A673 (cell line): ENCODE data around the gene GM2A. TPM values are rescaled to one million over a fixed set of nuclear protein-coding genes. Genes with fewer than 3 reads are reported as not detected.

Source experiments
- BruUV-seq: library from RNA; stranded (reverse); fragments of 400-500 nt; replicated peaks from 2 replicates; lab custom pipeline; 2021; lab: Mats Ljungman, UMichigan
- CTCF ChIA-PET: fragments of 300-600 bp; sonication (Branson Sonifier 250); formaldehyde crosslinking; loops from one replicate; lab custom pipeline; 2022; ENCODE audit warnings: antibody characterized with exemption; lab: Charles Lee
- POLR2A ChIA-PET: fragments of 300-600 bp; sonication (Branson Sonifier 250); formaldehyde crosslinking; loops from one replicate; lab custom pipeline; 2022; ENCODE audit warnings: antibody characterized with exemption; ENCODE audit not compliant: low non-redundant PET; lab: Charles Lee
- DNase-seq: peaks from one replicate; pipeline ENCODE4 v3.0.0-alpha.2; 2015; ENCODE audit warnings: low spot score
- H3K27ac ChIP-seq: fragments of 200-600 bp; sonication (generic); 2 replicates; pipeline ENCODE4 v1.5.1; 2016; ENCODE audit warnings: mixed run types, low read depth, mild to moderate bottlenecking, mixed read lengths, antibody characterized with exemption, low read length; ENCODE audit not compliant: poor library complexity, severe bottlenecking
- H3K27me3 ChIP-seq: fragments of 200-600 bp; sonication (generic); replicated peaks from 2 replicates; pipeline ENCODE4 v1.6.1; 2017; ENCODE audit warnings: mixed run types, low read depth, mild to moderate bottlenecking, mixed read lengths, antibody characterized with exemption, low read length; ENCODE audit not compliant: insufficient read depth, poor library complexity
- H3K36me3 ChIP-seq: fragments of 200-600 bp; sonication (generic); 2 replicates; pipeline ENCODE4 v1.6.1; 2016; ENCODE audit warnings: mixed run types, mild to moderate bottlenecking, mixed read lengths, antibody characterized with exemption, low read length; ENCODE audit not compliant: insufficient read depth, poor library complexity, severe bottlenecking
- H3K4me1 ChIP-seq: fragments of 200-600 bp; sonication (generic); 2 replicates; pipeline ENCODE4 v1.6.1; 2017; ENCODE audit warnings: mixed run types, mild to moderate bottlenecking, mixed read lengths, antibody characterized with exemption, low read length; ENCODE audit not compliant: insufficient read depth, poor library complexity, severe bottlenecking
- H3K4me3 ChIP-seq: fragments of 200-600 bp; sonication (generic); 2 replicates; pipeline ENCODE4 v1.5.1; 2016; ENCODE audit warnings: low read depth, mixed run types, mild to moderate bottlenecking, mixed read lengths, low read length; ENCODE audit not compliant: poor library complexity, severe bottlenecking
- H3K9me3 ChIP-seq: fragments of 200-600 bp; sonication (generic); 2 replicates; pipeline ENCODE4 v1.6.1; 2016; ENCODE audit warnings: mixed run types, low read depth, mild to moderate bottlenecking, mixed read lengths, antibody characterized with exemption, low read length; ENCODE audit not compliant: poor library complexity, severe bottlenecking
- CTCF ChIP-seq: fragments of 300-800, 200-600 bp; sonication (generic); conservative IDR thresholded peaks from 2 replicates; pipeline ENCODE4 v1.5.1; 2017; ENCODE audit warnings: low read depth, mild to moderate bottlenecking, antibody characterized with exemption, low read length, moderate library complexity, mixed read lengths
- EZH2 ChIP-seq: fragments of 200-600 bp; sonication (generic); IDR thresholded peaks from 2 replicates; pipeline ENCODE4 v1.6.1; 2017; ENCODE audit warnings: borderline replicate concordance, low read depth, mild to moderate bottlenecking, mixed read lengths, antibody characterized with exemption, low read length; ENCODE audit not compliant: poor library complexity, severe bottlenecking
- intact Hi-C: fragments of 100-400 bp; cut with micrococcal nuclease; formaldehyde crosslinking; loops from one replicate; pipeline ENCODE4 v1.10.0; 2022; ENCODE audit not compliant: unreplicated experiment
- total RNA-seq: library from RNA; stranded (reverse); gene quantifications from 2 replicates; pipeline ENCODE4 v1.2.3, GENCODE V29; 2021

The GM2A gene
- total RNA-seq, 1 experiment from 2014 or later: 3.5 TPM

GRCh38 chr5:151255621-151256286 is 2.8 kb downstream of the GM2A start:
- BruUV-seq: no TSS peak
- CTCF ChIA-PET: interaction anchor here (0.7 kb wide), 1 partner anchor 27 kb away, joined by 3 read pairs; no protein-coding TSS in a partner anchor
- intact Hi-C loops: no loop called here

DNA sequence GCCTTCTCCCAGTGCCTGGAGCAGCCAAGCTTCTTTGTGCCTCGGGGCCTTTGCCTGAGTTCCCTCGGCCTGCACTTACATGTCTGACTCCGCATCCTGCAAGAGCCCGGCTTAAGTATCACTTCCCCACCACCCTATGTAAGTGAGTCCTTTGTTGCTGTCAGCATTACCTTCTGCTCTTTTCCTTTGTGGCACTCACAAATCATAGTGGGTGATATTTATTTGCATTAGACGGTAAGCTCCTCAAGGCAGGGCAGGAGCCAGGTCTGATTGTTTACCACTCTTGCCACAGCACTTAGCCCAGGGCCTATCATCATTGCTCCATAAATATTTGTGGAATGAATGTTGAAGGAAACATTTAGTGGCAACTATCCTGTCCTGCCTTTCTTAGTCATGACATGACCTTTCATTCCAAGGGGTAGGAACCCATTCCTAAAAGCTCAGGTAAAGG is 4.8 kb downstream of the GM2A start:
- no peaks in the 10 kb centered on the region for H3K27me3 ChIP-seq
- TF ChIP-seq EZH2 (no peak), CTCF (no peak)
- ChIA-PET POLR2A (no interaction called here), CTCF (no interaction called here)
- BruUV-seq: no TSS peak
- H3K4me3 ChIP-seq: no peak overlapping the region
- DNase-seq: no peak
- intact Hi-C loops: no loop called here
- no peaks in the 10 kb centered on the region for H3K9me3 ChIP-seq
- no peaks in the 10 kb centered on the region for H3K36me3 ChIP-seq
- no peak overlapping the region for H3K27ac ChIP-seq
- peaks cover 4% of the 10 kb centered on the region for H3K4me1 ChIP-seq

More at GRCh38 chr5:151255621-151256286, 2.8 kb downstream of the GM2A start:
- Histone ChIP-seq H3K4me1 (peaks cover 7% of the 10 kb centered on the region), H3K4me3 (no peak overlapping the region), H3K9me3 (no peaks in the 10 kb centered on the region), H3K27ac (no peak overlapping the region), H3K27me3 (no peaks in the 10 kb centered on the region), H3K36me3 (no peaks in the 10 kb centered on the region)
- TF ChIP-seq EZH2 (no peak), CTCF (no peak)
- no peak for DNase-seq
- POLR2A ChIA-PET: no interaction called here

DNA sequence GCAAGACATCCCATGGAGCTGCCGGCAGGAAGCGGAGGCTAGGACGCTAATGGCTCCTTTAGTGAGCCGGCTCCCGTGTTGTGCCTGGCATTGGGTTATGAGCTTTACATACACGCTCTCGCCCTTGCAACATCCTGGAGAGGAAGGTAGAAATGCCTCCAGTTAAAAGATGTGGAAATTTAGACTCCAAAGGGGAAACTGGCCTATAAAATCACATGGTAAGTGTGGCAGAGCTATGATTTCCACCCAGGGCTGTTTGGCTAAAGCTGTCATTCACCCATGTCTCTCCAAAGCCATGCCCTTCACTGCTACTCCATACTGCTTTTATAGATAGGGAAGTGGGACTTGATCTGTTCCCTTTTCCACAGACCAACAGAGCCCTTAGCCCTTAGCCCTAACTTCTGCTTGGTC is 5.2 kb downstream of the GM2A start:
- no peaks in the 10 kb centered on the region for H3K36me3 ChIP-seq
- no TSS peak for BruUV-seq
- H3K4me3 ChIP-seq: no peak overlapping the region
- no peak overlapping the region for H3K27ac ChIP-seq
- H3K4me1 ChIP-seq: peaks cover 3% of the 10 kb centered on the region
- H3K9me3 ChIP-seq: no peaks in the 10 kb centered on the region
- no peak for TF ChIP-seq CTCF
- TF ChIP-seq EZH2: no peak
- CTCF ChIA-PET: no interaction called here
- no peak for DNase-seq
- no peaks in the 10 kb centered on the region for H3K27me3 ChIP-seq
- POLR2A ChIA-PET: no interaction called here
- intact Hi-C loops: no loop called here
